GM12878 (cell line): ENCODE data around the gene OLFM2. TPM values are rescaled to one million over a fixed set of nuclear protein-coding genes. Genes with fewer than 3 reads are reported as not detected.

ENCODE experiments used
- ATAC-seq: fragments of 200-7000 bp; cut with Tn5 transposase; 3 replicates; pipeline ENCODE4 v1.9.1; 2020; ENCODE audit warnings: mild to moderate bottlenecking, moderate library complexity
- BruUV-seq: library from RNA; stranded (reverse); fragments of 400-500 nt; replicated peaks from 2 replicates; lab custom pipeline; 2021; lab: Mats Ljungman, UMichigan
- CTCF ChIA-PET: fragments of 300-600 bp; sonication (Branson Sonifier 250); formaldehyde crosslinking; extraction: SDS; loops from one replicate; lab custom pipeline; 2021; ENCODE audit warnings: inconsistent platforms; lab: Yijun Ruan, JAX
- POLR2A ChIA-PET: fragments of 350-600 bp; formaldehyde crosslinking; extraction: SDS; loops from one replicate; lab custom pipeline; 2021; ENCODE audit warnings: inconsistent platforms; lab: Charles Lee
- RAD21 ChIA-PET: fragments of 300-600 bp; sonication (Branson Sonifier 250); formaldehyde crosslinking; loops from one replicate; lab custom pipeline; 2023; ENCODE audit warnings: antibody characterized with exemption; ENCODE audit not compliant: unreplicated experiment; lab: Charles Lee
- SMC1A ChIA-PET: fragments of 300-600 bp; sonication (Branson Sonifier 250); formaldehyde crosslinking; loops from one replicate; lab custom pipeline; 2023; ENCODE audit not compliant: unreplicated experiment, uncharacterized antibody; lab: Charles Lee
- DNase-seq: peaks from one replicate; pipeline ENCODE4 v3.0.0-alpha.2; 2011; ENCODE audit warnings: low read depth, low spot score
- FAIRE-seq: peaks from 3 replicates; lab custom pipeline; 2011; peaks lifted over from hg19 to GRCh38; lab: Jason Lieb, UNC
- H2AFZ ChIP-seq: 2 replicates; pipeline ENCODE4 v1.6.0; 2011; ENCODE audit warnings: low read depth, low read length, control low read depth; ENCODE audit not compliant: control insufficient read depth
- H3K27ac ChIP-seq: 2 replicates; pipeline ENCODE4 v1.5.1; 2011; ENCODE audit warnings: control low read depth; ENCODE audit not compliant: control insufficient read depth, insufficient read depth
- H3K27me3 ChIP-seq, 2 experiments: replicated peaks in 1 of 2; 2 replicates each; pipeline versions ENCODE4 v1.6.0 to v1.6.1; 2011; ENCODE audit warnings: low read length in 1 of 2; ENCODE audit not compliant: control insufficient read depth in 2 of 2, insufficient read depth in 2 of 2
- H3K36me3 ChIP-seq, 2 experiments: 2 replicates each; pipeline ENCODE4 v1.5.1; 2011; ENCODE audit warnings: low read length in 1 of 2; ENCODE audit not compliant: control insufficient read depth in 2 of 2, insufficient read depth in 2 of 2
- H3K4me1 ChIP-seq: 2 replicates; pipeline ENCODE4 v1.6.1; 2011; ENCODE audit warnings: mild to moderate bottlenecking, low read length, moderate library complexity, mixed read lengths; ENCODE audit not compliant: control insufficient read depth, insufficient read depth
- H3K4me2 ChIP-seq: 2 replicates; pipeline ENCODE4 v1.6.0; 2011; ENCODE audit warnings: control low read depth; ENCODE audit not compliant: control insufficient read depth, insufficient read depth
- H3K4me3 ChIP-seq: fragments of 200-600 bp; sonication (generic); 2 replicates; pipeline ENCODE4 v1.5.1; 2016
- H3K79me2 ChIP-seq: 2 replicates; pipeline ENCODE4 v1.6.0; 2011; ENCODE audit warnings: low read length; ENCODE audit not compliant: control insufficient read depth, insufficient read depth
- H3K9ac ChIP-seq: 2 replicates; pipeline ENCODE4 v1.8.0; 2011; ENCODE audit warnings: low read length, control low read depth, mixed read lengths; ENCODE audit not compliant: control insufficient read depth, insufficient read depth
- H3K9me3 ChIP-seq: replicated peaks from 3 replicates; pipeline ENCODE4 v1.5.1; 2011; ENCODE audit warnings: mild to moderate bottlenecking, low read length; ENCODE audit not compliant: control insufficient read depth, insufficient read depth
- H4K20me1 ChIP-seq: 2 replicates; pipeline ENCODE4 v1.6.0; 2011; ENCODE audit not compliant: control insufficient read depth, insufficient read depth
- CBX5 ChIP-seq: sonication (generic); IDR thresholded peaks from 2 replicates; pipeline ENCODE4 v1.6.1; 2016; ENCODE audit warnings: low read depth, moderate library complexity, mild to moderate bottlenecking, inconsistent platforms
- CEBPZ ChIP-seq: fragments of 150-350 bp; IDR thresholded peaks from 2 replicates; pipeline ENCODE4 v1.6.1; 2016; ENCODE audit warnings: low read depth, low read length
- IKZF2 ChIP-seq, 2 experiments: fragments of 450-650 bp; IDR thresholded peaks; 2 replicates each; pipeline ENCODE4 v1.6.1; 2017; ENCODE audit warnings: mild to moderate bottlenecking in 2 of 2, moderate library complexity in 2 of 2
- IRF5 ChIP-seq: fragments of 450-650 bp; IDR thresholded peaks from 2 replicates; pipeline ENCODE4 v1.6.1; 2017; ENCODE audit warnings: borderline replicate concordance
- KDM1A ChIP-seq: fragments of 200-600 bp; sonication (generic); IDR thresholded peaks from 2 replicates; pipeline ENCODE4 v1.6.1; 2016; ENCODE audit warnings: borderline replicate concordance
- PML ChIP-seq: IDR thresholded peaks from 2 replicates; pipeline ENCODE4 v1.6.1; 2012; ENCODE audit warnings: low read length, inconsistent platforms
- POLR2AphosphoS2 ChIP-seq: IDR thresholded peaks from 2 replicates; pipeline ENCODE4 v1.6.1; 2011; ENCODE audit warnings: low read depth, mild to moderate bottlenecking, low read length, improper control_type of control experiment, moderate library complexity
- RELA ChIP-seq: fragments of 450-650 bp; IDR thresholded peaks from 2 replicates; pipeline ENCODE4 v1.8.0; 2014; ENCODE audit warnings: borderline replicate concordance; ENCODE audit not compliant: partially characterized antibody
- STAT1 ChIP-seq: fragments of 450-650 bp; conservative IDR thresholded peaks from 2 replicates; pipeline ENCODE4 v1.6.1; 2014; ENCODE audit warnings: antibody characterized with exemption, mild to moderate bottlenecking
- STAT3 ChIP-seq: IDR thresholded peaks from 2 replicates; pipeline ENCODE4 v1.6.1; 2011; ENCODE audit warnings: low read depth, low read length, improper control_type of control experiment
- USF2 ChIP-seq: IDR thresholded peaks from 2 replicates; pipeline ENCODE4 v1.6.1; 2011; ENCODE audit warnings: low read depth, low read length, improper control_type of control experiment, borderline replicate concordance
- WGBS: methylation state at CpG from one replicate; pipeline ENCODE4 v1.1.6; 2016; ENCODE audit warnings: low lambda C conversion rate; ENCODE audit not compliant: insufficient replicate concordance, insufficient coverage; ENCODE audit errors: missing lambda C conversion rate; 5-methylcytosine and 5-hydroxymethylcytosine counted together
- in situ Hi-C: fragments of 300-500 bp; cut with MboI; formaldehyde crosslinking; loops from 9 replicates; pipeline ENCODE4 v1.14.3; 2018; ENCODE audit warnings: mixed read lengths
- intact Hi-C: fragments of 100-400 bp; cut with micrococcal nuclease; formaldehyde crosslinking; loops from one replicate; pipeline ENCODE4 v1.14.2; 2022; ENCODE audit not compliant: unreplicated experiment
- polyA plus RNA-seq, 11 experiments: library from polyadenylated mRNA; depleted of rRNA in 4 of 11; unstranded in 6 of 11; stranded (reverse) in 5 of 11; fragments of >200 nt; fragmentation: Nextera tagmentation in 4 of 11; fragmentation: Illumina TruSeq in 1 of 11; extraction: Ambion mirVana in 4 of 11; extraction: Trizol in 1 of 11; gene quantifications; 1 replicate in 1 of 11; 2 replicates in 10 of 11; pipeline versions ENCODE4 v1.2.1 to v1.2.3, GENCODE V29; 2011 to 2016; ENCODE audit warnings: inconsistent platforms in 2 of 11, missing spikeins in 2 of 11, low read depth in 1 of 11
- total RNA-seq, 4 experiments: library from RNA; depleted of rRNA in 3 of 4; stranded (reverse); fragments of >200 nt in 3 of 4; fragmentation: Illumina TruSeq in 1 of 4; extraction: Trizol in 1 of 4; gene quantifications; 2 replicates each; pipeline versions ENCODE4 v1.2.1 to v1.2.3, GENCODE V29; 2013 to 2021

The OLFM2 gene
- total and polyA plus RNA-seq, 10 of the 15 experiments (the other 5 are each of a cell fraction or from before 2014, with no cell fraction given), result 0.07 to 3.5 (median 0.27) TPM; not detected in 5

GRCh38 chr19:9910625-9911024 lies 25.7 kb downstream of the OLFM2 start:
- intact Hi-C loops, result no loop called here
- ChIA-PET CTCF (interaction anchor here (1.1 kb wide), 1 partner anchor 46 kb away, joined by 3 read pairs; no protein-coding TSS in a partner anchor), SMC1A (no interaction called here), POLR2A (no interaction called here), RAD21 (no interaction called here)
- Histone ChIP-seq H3K4me2 (no peak overlapping the region), H3K27ac (no peak overlapping the region), H3K36me3 (no peaks in the 10 kb centered on the region), H3K9me3 (no peaks in the 10 kb centered on the region), H3K4me1 (no peaks in the 10 kb centered on the region), H4K20me1 (no peaks in the 10 kb centered on the region), H2AFZ (no peak overlapping the region), H3K79me2 (no peaks in the 10 kb centered on the region), H3K4me3 (no peak overlapping the region), H3K9ac (no peak overlapping the region), H3K27me3 (peaks cover 6 to 9% of the 10 kb centered on the region in 2 experiments)
- in situ Hi-C loops, result loop anchor here (10.0 kb wide), 1 partner anchor 776 kb away; no protein-coding TSS in a partner anchor
- no peak for TF ChIP-seq CEBPZ
- no peak for TF ChIP-seq IKZF2 (IDR thresholded peaks at IDR 0.05)
- TF ChIP-seq KDM1A, result no peak
- ATAC-seq, result no peak
- no peak for FAIRE-seq
- DNase-seq, result no peak
- no TSS peak for BruUV-seq
- WGBS, result 0% methylated on average over 1 of the region's 1 CpG

GRCh38 chr19:9909251-9909650 lies 27.1 kb downstream of the OLFM2 start:
- H2AFZ ChIP-seq, result no peak overlapping the region
- no peaks in the 10 kb centered on the region for H4K20me1 ChIP-seq
- RAD21 ChIA-PET, result no interaction called here
- H3K27ac ChIP-seq, result no peak overlapping the region
- no peaks in the 10 kb centered on the region for H3K4me1 ChIP-seq
- CTCF ChIA-PET, result no interaction called here
- H3K79me2 ChIP-seq, result no peaks in the 10 kb centered on the region
- WGBS, result 45% methylated on average over 10 of the region's 10 CpGs
- SMC1A ChIA-PET, result no interaction called here
- ATAC-seq (no peak), FAIRE-seq (no peak), DNase-seq (no peak)
- POLR2A ChIA-PET, result interaction anchor here (0.9 kb wide), 1 partner anchor 74 kb away, joined by 3 read pairs; the partner anchor contains the start of gene PIN1
- H3K9ac ChIP-seq, result no peak overlapping the region
- in situ Hi-C loops, result no loop called here
- H3K9me3 ChIP-seq, result no peaks in the 10 kb centered on the region
- H3K4me2 ChIP-seq, result no peak overlapping the region
- intact Hi-C loops, result no loop called here
- no peaks in the 10 kb centered on the region for H3K36me3 ChIP-seq
- no TSS peak for BruUV-seq
- H3K27me3 ChIP-seq, result peaks cover 6 to 8% of the 10 kb centered on the region in 2 experiments
- no peak overlapping the region for H3K4me3 ChIP-seq
- no peak for TF ChIP-seq POLR2AphosphoS2
- TF ChIP-seq CBX5, result no peak
- no peak for TF ChIP-seq STAT1
- no peak for TF ChIP-seq USF2
- TF ChIP-seq RELA, result no peak
- TF ChIP-seq STAT3, result no peak
- no peak for TF ChIP-seq PML
- TF ChIP-seq IRF5, result no peak
